HG03520 (cell line): ENCODE measurements around the gene POU2AF1.
"Not testable (repeated sequence)": the region's sequence is repeated elsewhere in the genome, so short reads cannot be mapped to it uniquely, and the experiment has no call there.

Experiments
- ATAC-seq: cut with Tn5 transposase; IDR thresholded peaks from one replicate; pipeline ENCODE4 v1.9.1; 2021; ENCODE audit warnings: mild to moderate bottlenecking, moderate library complexity; ENCODE audit not compliant: unreplicated experiment

Gene POU2AF1

GRCh38 chr11:111322534-111322933 is 56.5 kb downstream of the POU2AF1 start:
- ATAC-seq, result no peak

- no peak for ATAC-seq
Observed at GRCh38 chr11:111320728-111321568, 58.1 kb downstream of the POU2AF1 start.

- ATAC-seq, result not testable (repeated sequence)
Observed at GRCh38 chr11:111320199-111320598, 58.9 kb downstream of the POU2AF1 start.

- ATAC-seq, result no peak
Observed at GRCh38 chr11:111319296-111319695, 59.8 kb downstream of the POU2AF1 start.

- ATAC-seq, result no peak
Observed at GRCh38 chr11:111312076-111312475, 67.0 kb downstream of the POU2AF1 start.

- no peak for ATAC-seq
Observed at GRCh38 chr11:111310723-111311122, 68.4 kb downstream of the POU2AF1 start.

GRCh38 chr11:111310088-111310487 is 69.0 kb downstream of the POU2AF1 start:
- no peak for ATAC-seq

GRCh38 chr11:111309215-111309915 is 69.7 kb downstream of the POU2AF1 start:
- no peak for ATAC-seq

- ATAC-seq, result no peak
Observed at GRCh38 chr11:111308140-111308539, 70.9 kb downstream of the POU2AF1 start.

- ATAC-seq, result no peak
Observed at GRCh38 chr11:111307472-111308108, 71.5 kb downstream of the POU2AF1 start.

GRCh38 chr11:111306321-111306720 is 72.8 kb downstream of the POU2AF1 start:
- no peak for ATAC-seq

GRCh38 chr11:111305876-111306275 is 73.2 kb downstream of the POU2AF1 start:
- ATAC-seq, result no peak

- no peak for ATAC-seq
Observed at GRCh38 chr11:111305162-111305802, 73.8 kb downstream of the POU2AF1 start.

GRCh38 chr11:111303461-111303860 is 75.6 kb downstream of the POU2AF1 start:
- ATAC-seq, result no peak

GRCh38 chr11:111302298-111302697 is 76.8 kb downstream of the POU2AF1 start:
- no peak for ATAC-seq
